OCI-LY3 (cell line): ENCODE measurements around the gene ANP32E.
"Not testable (repeated sequence)": the region's sequence is repeated elsewhere in the genome, so short reads cannot be mapped to it uniquely, and the experiment has no call there.

Experiments used
- H2AFZ ChIP-seq: fragments of 200-600, 300-600 bp; shearing (Covaris generic); 2 replicates; pipeline ENCODE4 v1.6.0; 2014; ENCODE audit warnings: antibody characterized with exemption, low read depth, low read length
- H3K27ac ChIP-seq: fragments of 200-600, 300-600 bp; sonication (generic); 2 replicates; pipeline ENCODE4 v1.5.1; 2014; ENCODE audit warnings: mild to moderate bottlenecking, low read length, moderate library complexity, mixed read lengths
- H3K27me3 ChIP-seq: fragments of 200-600, 300-600 bp; sonication (generic); 2 replicates; pipeline ENCODE4 v1.6.1; 2014; ENCODE audit warnings: low read depth, low read length, mixed read lengths
- H3K36me3 ChIP-seq: fragments of 200-600, 300-600 bp; sonication (generic); replicated peaks from 2 replicates; pipeline ENCODE3; 2014; ENCODE audit warnings: low read depth, low read length, mixed read lengths
- H3K4me1 ChIP-seq: fragments of 300-600, 200-600 bp; sonication (generic); 2 replicates; pipeline ENCODE4 v1.6.1; 2014; ENCODE audit warnings: low read length, mixed read lengths
- H3K4me2 ChIP-seq: fragments of 200-600, 300-600 bp; sonication (generic); 2 replicates; pipeline ENCODE4 v1.6.1; 2014; ENCODE audit warnings: low read length, mixed read lengths
- H3K4me3 ChIP-seq: fragments of 300-600, 200-600 bp; sonication (generic); 2 replicates; pipeline ENCODE4 v1.5.1; 2014; ENCODE audit warnings: antibody characterized with exemption, mild to moderate bottlenecking, low read length, moderate library complexity
- H3K79me2 ChIP-seq: fragments of 300-600, 200-600 bp; shearing (Covaris generic); 2 replicates; pipeline ENCODE4 v1.6.1; 2014; ENCODE audit warnings: mild to moderate bottlenecking, low read length, mixed read lengths
- H3K9ac ChIP-seq: fragments of 300-600, 200-600 bp; shearing (Covaris generic); 2 replicates; pipeline ENCODE4 v1.6.0; 2014; ENCODE audit warnings: mild to moderate bottlenecking, low read length, moderate library complexity
- H3K9me3 ChIP-seq: fragments of 200-600, 300-600 bp; shearing (Covaris generic); 2 replicates; pipeline ENCODE4 v1.6.1; 2014; ENCODE audit warnings: low read length, mixed read lengths; ENCODE audit not compliant: insufficient read depth
- H4K20me1 ChIP-seq: fragments of 200-600, 300-600 bp; sonication (generic); 2 replicates; pipeline ENCODE4 v1.6.1; 2016; ENCODE audit warnings: low read length, mixed read lengths; ENCODE audit not compliant: insufficient read depth
- EZH2phosphoT487 ChIP-seq: fragments of 200-600 bp; shearing (Covaris generic); IDR thresholded peaks from 2 replicates; pipeline ENCODE4 v1.6.1; 2018; ENCODE audit warnings: antibody characterized with exemption, mixed run types, low read depth
- TF ChIP-seq, protein P1 (sequence below): fragments of 200-600, 300-600 bp; sonication (generic); IDR thresholded peaks from 2 replicates; pipeline ENCODE4 v1.5.1; 2014; ENCODE audit warnings: antibody characterized with exemption, low read length, low read depth

ANP32E gene

GRCh38 chr1:150234566-150235293 is 1.2 kb downstream of the ANP32E start:
- H3K36me3 ChIP-seq: peaks cover 17% of the 10 kb centered on the region

GRCh38 chr1:150234309-150234565 is 1.7 kb downstream of the ANP32E start:
- Histone ChIP-seq H3K4me3 (peak overlapping the region; percentile 90), H3K9ac (peak overlapping the region; percentile 99), H3K36me3 (peaks cover 19% of the 10 kb centered on the region), H3K4me2 (peak overlapping the region; percentile 88), H4K20me1 (peaks cover 13% of the 10 kb centered on the region), H3K79me2 (peaks cover 74% of the 10 kb centered on the region), H3K4me1 (peaks cover 21% of the 10 kb centered on the region), H3K27ac (peak overlapping the region; percentile 92), H2AFZ (no peak overlapping the region), H3K9me3 (no peaks in the 10 kb centered on the region), H3K27me3 (no peaks in the 10 kb centered on the region)
- TF ChIP-seq, protein P1, sequence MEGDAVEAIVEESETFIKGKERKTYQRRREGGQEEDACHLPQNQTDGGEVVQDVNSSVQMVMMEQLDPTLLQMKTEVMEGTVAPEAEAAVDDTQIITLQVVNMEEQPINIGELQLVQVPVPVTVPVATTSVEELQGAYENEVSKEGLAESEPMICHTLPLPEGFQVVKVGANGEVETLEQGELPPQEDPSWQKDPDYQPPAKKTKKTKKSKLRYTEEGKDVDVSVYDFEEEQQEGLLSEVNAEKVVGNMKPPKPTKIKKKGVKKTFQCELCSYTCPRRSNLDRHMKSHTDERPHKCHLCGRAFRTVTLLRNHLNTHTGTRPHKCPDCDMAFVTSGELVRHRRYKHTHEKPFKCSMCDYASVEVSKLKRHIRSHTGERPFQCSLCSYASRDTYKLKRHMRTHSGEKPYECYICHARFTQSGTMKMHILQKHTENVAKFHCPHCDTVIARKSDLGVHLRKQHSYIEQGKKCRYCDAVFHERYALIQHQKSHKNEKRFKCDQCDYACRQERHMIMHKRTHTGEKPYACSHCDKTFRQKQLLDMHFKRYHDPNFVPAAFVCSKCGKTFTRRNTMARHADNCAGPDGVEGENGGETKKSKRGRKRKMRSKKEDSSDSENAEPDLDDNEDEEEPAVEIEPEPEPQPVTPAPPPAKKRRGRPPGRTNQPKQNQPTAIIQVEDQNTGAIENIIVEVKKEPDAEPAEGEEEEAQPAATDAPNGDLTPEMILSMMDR: no peak
- no peak for TF ChIP-seq EZH2phosphoT487

More at GRCh38 chr1:150234566-150235293, 1.2 kb downstream of the ANP32E start:
- H3K4me1 ChIP-seq: peaks cover 21% of the 10 kb centered on the region
- H3K9ac ChIP-seq: peak overlapping the region; percentile 99
- peaks cover 13% of the 10 kb centered on the region for H4K20me1 ChIP-seq
- no peaks in the 10 kb centered on the region for H3K27me3 ChIP-seq
- peak overlapping the region; percentile 92 for H3K27ac ChIP-seq
- H2AFZ ChIP-seq: no peak overlapping the region
- peak overlapping the region; percentile 90 for H3K4me3 ChIP-seq
- no peak for TF ChIP-seq EZH2phosphoT487
- TF ChIP-seq, protein P1: no peak
- peaks cover 69% of the 10 kb centered on the region for H3K79me2 ChIP-seq
- H3K9me3 ChIP-seq: no peaks in the 10 kb centered on the region
- peak overlapping the region; percentile 88 for H3K4me2 ChIP-seq

- Histone ChIP-seq H3K9ac (peak overlapping the region; percentile 99), H4K20me1 (peaks cover 13% of the 10 kb centered on the region), H3K27me3 (no peaks in the 10 kb centered on the region), H3K79me2 (peaks cover 79% of the 10 kb centered on the region), H2AFZ (no peak overlapping the region), H3K4me2 (peak overlapping the region; percentile 88), H3K36me3 (peaks cover 23% of the 10 kb centered on the region), H3K4me1 (peaks cover 21% of the 10 kb centered on the region), H3K4me3 (peak overlapping the region; percentile 90), H3K9me3 (no peaks in the 10 kb centered on the region), H3K27ac (peak overlapping the region; percentile 92)
- TF ChIP-seq EZH2phosphoT487: no peak
- TF ChIP-seq, protein P1: no peak
These were observed 2.3 kb downstream of the ANP32E start for GRCh38 chr1:150233359-150234308.

GRCh38 chr1:150232921-150233320 is 3.0 kb downstream of the ANP32E start:
- peak overlapping the region; percentile 92; the same call in 1 of the 2 replicates for H3K27ac ChIP-seq
- H3K79me2 ChIP-seq: peaks cover 85% of the 10 kb centered on the region

GRCh38 chr1:150228246-150228645 is 7.7 kb downstream of the ANP32E start:
- H3K4me2 ChIP-seq, H4K20me1 ChIP-seq, H3K4me1 ChIP-seq, H3K27me3 ChIP-seq, H3K9ac ChIP-seq, H3K27ac ChIP-seq, H3K9me3 ChIP-seq, H3K4me3 ChIP-seq, H2AFZ ChIP-seq: not testable (repeated sequence)
- H3K79me2 ChIP-seq: peaks cover 80% of the 10 kb centered on the region
- peaks cover 62% of the 10 kb centered on the region for H3K36me3 ChIP-seq

More at GRCh38 chr1:150232921-150233320, 3.0 kb downstream of the ANP32E start:
- Histone ChIP-seq H4K20me1 (peaks cover 13% of the 10 kb centered on the region), H3K36me3 (peaks cover 28% of the 10 kb centered on the region), H3K9ac (peak overlapping the region; percentile 99), H3K4me3 (peak overlapping the region; percentile 90), H3K4me1 (peaks cover 21% of the 10 kb centered on the region), H3K4me2 (peak overlapping the region; percentile 88)
- H3K27me3 ChIP-seq, H3K9me3 ChIP-seq, H2AFZ ChIP-seq: not testable (repeated sequence)
